ENCODE measurements around the gene CA12. TPM values are rescaled to one million over a fixed set of nuclear protein-coding genes. Genes with fewer than 3 reads are reported as not detected.

The CA12 gene
- total and polyA plus RNA-seq, 4 donors = 0.07 to 5.1 (median 1.5) TPM

DNA sequence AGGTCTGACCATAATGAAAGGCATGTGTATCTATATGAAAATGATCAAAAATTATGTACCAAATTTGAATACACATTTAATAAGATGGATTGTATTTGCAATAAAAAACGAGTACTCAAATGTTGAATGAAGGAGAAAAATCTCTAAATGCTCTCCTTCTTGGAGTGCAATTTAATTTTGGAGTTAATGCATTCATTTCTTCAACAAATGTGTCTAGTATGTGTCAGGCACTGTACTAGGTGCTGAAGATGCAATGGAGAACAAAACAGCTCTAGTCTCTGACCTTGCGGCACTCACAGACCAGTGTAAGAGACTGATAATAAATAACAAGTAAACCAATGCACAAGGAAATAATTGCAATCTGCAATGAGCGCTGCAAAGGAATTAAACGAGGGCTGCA, 28.8 kb downstream of the CA12 start:
- Histone ChIP-seq H3K4me3 (ENCODE audit: low read depth in 1 of 3, low read length in 3 of 3) (no peak overlapping the region), H3K9ac (ENCODE audit: low read depth in 1 of 2, low read length in 2 of 2) (no peak overlapping the region), H3K27me3 (ENCODE audit: control insufficient read depth in 4 of 4, insufficient read depth in 4 of 4, low read length in 3 of 4) (no peaks in the 10 kb centered on the region), H3K9me3 (ENCODE audit: control insufficient read depth in 4 of 4, low read length in 3 of 4) (no peaks in the 10 kb centered on the region), H3K4me1 (ENCODE audit: control insufficient read depth in 4 of 4, insufficient read depth in 4 of 4, low read length in 3 of 4) (peaks cover 0 to 3% (median 0%) of the 10 kb centered on the region in 4 donors), H3K27ac (ENCODE audit: low read depth in 1 of 2, low read length in 2 of 2) (no peak overlapping the region), H3K36me3 (ENCODE audit: control insufficient read depth in 4 of 4, insufficient read depth in 3 of 4, low read depth in 1 of 4, low read length in 3 of 4) (no peaks in the 10 kb centered on the region)
- DNase-seq (ENCODE audit: low spot score) = no peak
- TF ChIP-seq HNF4G (IDR thresholded peaks at IDR 0.05) = no peak
- TF ChIP-seq FOXA1 (IDR thresholded peaks at IDR 0.05) = no peak
- TF ChIP-seq RAD21 (IDR thresholded peaks at IDR 0.05) = no peak
- TF ChIP-seq, protein P1, sequence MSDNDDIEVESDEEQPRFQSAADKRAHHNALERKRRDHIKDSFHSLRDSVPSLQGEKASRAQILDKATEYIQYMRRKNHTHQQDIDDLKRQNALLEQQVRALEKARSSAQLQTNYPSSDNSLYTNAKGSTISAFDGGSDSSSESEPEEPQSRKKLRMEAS (IDR thresholded peaks at IDR 0.05) = no peak
- TF ChIP-seq CTCF (IDR thresholded peaks at IDR 0.05; ENCODE audit: low read depth, low read length, missing input control) = no peak
- no peak for TF ChIP-seq RXRA (IDR thresholded peaks at IDR 0.05)
- no peak for TF ChIP-seq TAF1 (conservative IDR thresholded peaks at IDR 0.05)
- TF ChIP-seq GABPA (IDR thresholded peaks at IDR 0.05 in 1 of 2, conservative IDR thresholded peaks at IDR 0.05 in 1 of 2) = no peak
- TF ChIP-seq JUND (IDR thresholded peaks at IDR 0.05) = no peak
- TF ChIP-seq, protein P2, sequence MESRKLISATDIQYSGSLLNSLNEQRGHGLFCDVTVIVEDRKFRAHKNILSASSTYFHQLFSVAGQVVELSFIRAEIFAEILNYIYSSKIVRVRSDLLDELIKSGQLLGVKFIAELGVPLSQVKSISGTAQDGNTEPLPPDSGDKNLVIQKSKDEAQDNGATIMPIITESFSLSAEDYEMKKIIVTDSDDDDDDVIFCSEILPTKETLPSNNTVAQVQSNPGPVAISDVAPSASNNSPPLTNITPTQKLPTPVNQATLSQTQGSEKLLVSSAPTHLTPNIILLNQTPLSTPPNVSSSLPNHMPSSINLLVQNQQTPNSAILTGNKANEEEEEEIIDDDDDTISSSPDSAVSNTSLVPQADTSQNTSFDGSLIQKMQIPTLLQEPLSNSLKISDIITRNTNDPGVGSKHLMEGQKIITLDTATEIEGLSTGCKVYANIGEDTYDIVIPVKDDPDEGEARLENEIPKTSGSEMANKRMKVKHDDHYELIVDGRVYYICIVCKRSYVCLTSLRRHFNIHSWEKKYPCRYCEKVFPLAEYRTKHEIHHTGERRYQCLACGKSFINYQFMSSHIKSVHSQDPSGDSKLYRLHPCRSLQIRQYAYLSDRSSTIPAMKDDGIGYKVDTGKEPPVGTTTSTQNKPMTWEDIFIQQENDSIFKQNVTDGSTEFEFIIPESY (IDR thresholded peaks at IDR 0.05) = no peak
- no peak for TF ChIP-seq EGR1 (IDR thresholded peaks at IDR 0.05; ENCODE audit: low read depth in 2 of 2)
- TF ChIP-seq, protein P3, sequence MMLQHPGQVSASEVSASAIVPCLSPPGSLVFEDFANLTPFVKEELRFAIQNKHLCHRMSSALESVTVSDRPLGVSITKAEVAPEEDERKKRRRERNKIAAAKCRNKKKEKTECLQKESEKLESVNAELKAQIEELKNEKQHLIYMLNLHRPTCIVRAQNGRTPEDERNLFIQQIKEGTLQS (IDR thresholded peaks at IDR 0.05) = no peak
- no peak for TF ChIP-seq FOXA2 (IDR thresholded peaks at IDR 0.05)
- no peak for TF ChIP-seq SP1 (IDR thresholded peaks at IDR 0.05)
- no peak for TF ChIP-seq NR2F2 (IDR thresholded peaks at IDR 0.05)
- TF ChIP-seq, protein P4, sequence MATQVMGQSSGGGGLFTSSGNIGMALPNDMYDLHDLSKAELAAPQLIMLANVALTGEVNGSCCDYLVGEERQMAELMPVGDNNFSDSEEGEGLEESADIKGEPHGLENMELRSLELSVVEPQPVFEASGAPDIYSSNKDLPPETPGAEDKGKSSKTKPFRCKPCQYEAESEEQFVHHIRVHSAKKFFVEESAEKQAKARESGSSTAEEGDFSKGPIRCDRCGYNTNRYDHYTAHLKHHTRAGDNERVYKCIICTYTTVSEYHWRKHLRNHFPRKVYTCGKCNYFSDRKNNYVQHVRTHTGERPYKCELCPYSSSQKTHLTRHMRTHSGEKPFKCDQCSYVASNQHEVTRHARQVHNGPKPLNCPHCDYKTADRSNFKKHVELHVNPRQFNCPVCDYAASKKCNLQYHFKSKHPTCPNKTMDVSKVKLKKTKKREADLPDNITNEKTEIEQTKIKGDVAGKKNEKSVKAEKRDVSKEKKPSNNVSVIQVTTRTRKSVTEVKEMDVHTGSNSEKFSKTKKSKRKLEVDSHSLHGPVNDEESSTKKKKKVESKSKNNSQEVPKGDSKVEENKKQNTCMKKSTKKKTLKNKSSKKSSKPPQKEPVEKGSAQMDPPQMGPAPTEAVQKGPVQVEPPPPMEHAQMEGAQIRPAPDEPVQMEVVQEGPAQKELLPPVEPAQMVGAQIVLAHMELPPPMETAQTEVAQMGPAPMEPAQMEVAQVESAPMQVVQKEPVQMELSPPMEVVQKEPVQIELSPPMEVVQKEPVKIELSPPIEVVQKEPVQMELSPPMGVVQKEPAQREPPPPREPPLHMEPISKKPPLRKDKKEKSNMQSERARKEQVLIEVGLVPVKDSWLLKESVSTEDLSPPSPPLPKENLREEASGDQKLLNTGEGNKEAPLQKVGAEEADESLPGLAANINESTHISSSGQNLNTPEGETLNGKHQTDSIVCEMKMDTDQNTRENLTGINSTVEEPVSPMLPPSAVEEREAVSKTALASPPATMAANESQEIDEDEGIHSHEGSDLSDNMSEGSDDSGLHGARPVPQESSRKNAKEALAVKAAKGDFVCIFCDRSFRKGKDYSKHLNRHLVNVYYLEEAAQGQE (IDR thresholded peaks at IDR 0.05) = no peak
- TF ChIP-seq HNF4A (conservative IDR thresholded peaks at IDR 0.05) = no peak
- WGBS = 88% methylated on average over 4 of the region's 4 CpGs
